Fibroblast of mammary gland (primary cell): Measurements from ENCODE around the gene TTC21B.

ENCODE experiments used
- DNase-seq: peaks from one replicate; pipeline ENCODE4 v3.0.0-alpha.2; 2010; ENCODE audit warnings: low read depth
- H3K4me3 ChIP-seq: 2 replicates; pipeline ENCODE4 v1.5.1; 2011; ENCODE audit warnings: low read depth, mild to moderate bottlenecking, low read length, moderate library complexity; ENCODE audit not compliant: control insufficient read depth
- TF ChIP-seq, protein P1 (sequence below): conservative IDR thresholded peaks from 2 replicates; pipeline ENCODE4 v1.5.1; 2011; ENCODE audit warnings: low read depth, low read length, inconsistent platforms; ENCODE audit not compliant: control insufficient read depth, insufficient read depth

TTC21B gene

DNA sequence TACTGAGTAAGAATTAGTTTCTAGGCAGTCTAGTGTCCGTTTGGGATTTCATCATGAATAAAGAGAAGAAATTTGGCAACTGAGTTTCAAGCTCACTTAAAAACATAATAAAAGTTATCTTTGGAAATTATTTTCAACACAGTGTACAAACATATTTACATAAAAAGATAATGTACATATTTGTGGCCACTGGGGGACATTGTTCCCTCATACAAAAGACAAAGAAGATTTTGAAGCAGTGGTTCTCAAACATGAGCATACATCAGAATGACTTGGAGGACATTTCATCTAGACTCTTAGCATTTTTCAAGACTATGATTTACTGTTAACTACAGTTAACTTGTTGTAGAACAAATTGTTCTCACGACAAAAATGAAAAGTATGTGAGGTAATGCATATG is 15.7 kb upstream of the TTC21B start:
- peak; percentile 24 for DNase-seq
- no peak overlapping the region for H3K4me3 ChIP-seq
- TF ChIP-seq, protein P1, sequence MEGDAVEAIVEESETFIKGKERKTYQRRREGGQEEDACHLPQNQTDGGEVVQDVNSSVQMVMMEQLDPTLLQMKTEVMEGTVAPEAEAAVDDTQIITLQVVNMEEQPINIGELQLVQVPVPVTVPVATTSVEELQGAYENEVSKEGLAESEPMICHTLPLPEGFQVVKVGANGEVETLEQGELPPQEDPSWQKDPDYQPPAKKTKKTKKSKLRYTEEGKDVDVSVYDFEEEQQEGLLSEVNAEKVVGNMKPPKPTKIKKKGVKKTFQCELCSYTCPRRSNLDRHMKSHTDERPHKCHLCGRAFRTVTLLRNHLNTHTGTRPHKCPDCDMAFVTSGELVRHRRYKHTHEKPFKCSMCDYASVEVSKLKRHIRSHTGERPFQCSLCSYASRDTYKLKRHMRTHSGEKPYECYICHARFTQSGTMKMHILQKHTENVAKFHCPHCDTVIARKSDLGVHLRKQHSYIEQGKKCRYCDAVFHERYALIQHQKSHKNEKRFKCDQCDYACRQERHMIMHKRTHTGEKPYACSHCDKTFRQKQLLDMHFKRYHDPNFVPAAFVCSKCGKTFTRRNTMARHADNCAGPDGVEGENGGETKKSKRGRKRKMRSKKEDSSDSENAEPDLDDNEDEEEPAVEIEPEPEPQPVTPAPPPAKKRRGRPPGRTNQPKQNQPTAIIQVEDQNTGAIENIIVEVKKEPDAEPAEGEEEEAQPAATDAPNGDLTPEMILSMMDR = peak; percentile 10

DNA sequence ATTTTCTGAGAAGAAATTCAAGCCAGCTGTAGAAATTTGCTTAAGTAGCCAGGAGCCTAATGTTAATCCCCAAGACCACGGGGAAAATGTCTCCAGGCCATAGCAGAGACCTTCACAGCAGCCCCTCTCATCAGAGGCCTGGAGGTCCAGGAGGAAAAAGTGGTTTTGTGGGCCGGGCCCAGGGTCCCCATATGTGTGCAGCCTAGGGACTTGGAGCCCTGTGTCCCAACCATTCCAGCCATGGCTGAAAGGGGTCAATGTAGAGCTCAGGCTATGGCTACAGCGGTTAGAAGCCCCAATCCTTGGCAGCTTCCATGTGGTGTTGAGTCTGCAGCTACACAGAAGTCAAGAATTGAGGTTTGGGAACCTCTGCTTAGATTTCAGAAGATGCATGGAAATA is 14.2 kb upstream of the TTC21B start:
- DNase-seq = no peak
- TF ChIP-seq, protein P1 = no peak
- no peak overlapping the region for H3K4me3 ChIP-seq

DNA sequence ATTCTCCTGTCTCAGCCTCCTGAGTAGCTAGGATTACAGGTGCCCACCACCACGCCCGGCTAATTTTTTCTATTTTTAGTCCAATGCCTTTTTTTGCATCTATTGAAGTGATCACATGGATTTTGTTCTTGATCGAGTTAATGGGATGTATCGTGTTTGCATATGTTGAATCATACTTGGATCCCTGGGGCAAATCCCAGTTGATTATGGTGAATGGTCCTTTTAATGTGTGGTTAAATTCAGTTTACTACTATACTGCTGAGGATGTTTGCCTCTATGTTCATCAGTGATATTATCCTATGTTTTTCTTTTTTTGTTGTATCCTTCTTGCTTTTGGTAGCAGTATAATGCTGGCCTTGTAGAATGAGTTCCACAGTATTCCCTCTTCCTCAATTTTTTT is 8.2 kb upstream of the TTC21B start:
- TF ChIP-seq, protein P1 = no peak
- H3K4me3 ChIP-seq = no peak overlapping the region
- no peak for DNase-seq

DNA sequence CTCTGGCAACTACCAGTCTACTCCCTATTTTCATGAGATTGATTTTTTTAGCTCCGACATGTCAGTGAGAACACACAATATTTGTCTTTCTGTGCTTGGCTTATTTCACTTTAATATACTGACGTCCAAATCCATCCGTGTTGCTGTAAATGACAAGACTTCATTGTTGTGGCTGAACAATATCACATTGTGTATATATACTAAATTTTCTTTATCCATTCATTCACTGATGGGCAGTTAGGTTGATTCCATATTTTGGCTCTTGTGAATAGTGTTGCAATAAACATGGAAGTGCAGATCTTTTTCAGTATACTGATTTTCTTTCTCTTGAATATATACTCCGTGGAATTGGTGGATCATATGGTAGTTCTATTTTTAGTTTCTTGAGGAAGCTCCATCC is 5.8 kb upstream of the TTC21B start:
- H3K4me3 ChIP-seq = no peak overlapping the region
- no peak for DNase-seq
- TF ChIP-seq, protein P1 = no peak

DNA sequence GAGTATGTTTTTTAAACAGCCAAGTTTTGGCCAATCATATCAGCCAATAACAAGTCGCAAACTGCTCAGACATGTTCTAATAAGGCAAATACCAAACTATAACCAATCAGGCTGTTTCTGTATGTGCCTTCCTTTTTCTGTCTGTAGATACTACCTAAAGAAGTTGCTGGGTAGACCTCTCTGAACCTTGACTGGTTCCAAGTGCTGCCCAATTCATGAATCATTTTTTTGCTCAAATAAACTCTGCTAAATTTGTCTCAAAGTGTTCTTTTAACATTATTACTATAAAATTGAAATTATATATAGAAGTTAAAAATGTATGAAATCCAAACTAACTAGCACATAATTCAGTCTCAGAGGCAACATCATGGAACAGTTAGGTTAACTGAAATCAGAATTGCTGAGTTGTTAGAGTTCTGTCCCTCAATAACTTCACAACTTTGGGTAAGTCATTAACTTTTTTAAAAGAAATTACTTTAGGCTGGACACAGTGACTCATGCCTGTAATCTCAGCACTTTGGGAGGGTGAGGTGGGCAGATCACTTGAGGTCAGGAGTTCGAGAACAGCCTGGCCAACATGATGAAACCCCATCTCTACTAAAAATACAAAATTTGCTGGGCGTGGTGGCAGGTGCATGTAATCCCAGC is 4.9 kb upstream of the TTC21B start:
- H3K4me3 ChIP-seq = no peak overlapping the region
- DNase-seq = no peak
- TF ChIP-seq, protein P1 = no peak

DNA sequence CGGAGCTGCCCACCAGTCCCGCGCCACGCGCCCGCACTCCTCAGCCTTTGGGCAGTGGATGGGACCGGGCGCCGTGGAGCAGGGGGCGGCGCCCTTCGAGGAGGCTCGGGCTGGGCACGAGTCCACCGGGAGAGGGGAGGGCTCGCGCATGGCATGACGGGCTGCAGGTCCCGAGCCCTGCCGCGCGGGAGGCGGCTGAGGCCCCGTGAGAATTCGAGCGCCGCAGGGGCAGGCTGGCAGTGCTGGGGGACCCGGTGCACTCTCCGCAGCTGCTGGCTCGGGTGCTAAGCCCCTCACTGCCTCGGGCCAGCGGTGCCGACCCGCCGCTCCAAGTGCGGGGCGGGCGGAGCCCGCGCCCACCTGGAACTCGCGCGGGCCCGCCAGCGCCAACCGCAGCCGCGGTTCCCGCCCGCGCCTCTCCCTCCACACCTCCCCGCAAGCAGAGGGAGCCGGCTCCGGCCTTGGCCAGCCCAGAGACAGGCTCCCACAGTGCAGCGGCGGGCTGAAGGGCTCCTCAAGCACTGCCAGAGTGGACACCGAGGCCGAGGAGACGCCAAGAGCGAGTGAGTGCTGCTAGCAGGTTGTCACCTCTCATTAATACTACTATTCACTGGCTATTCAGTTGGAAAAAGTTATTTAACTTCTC is 3.6 kb upstream of the TTC21B start:
- H3K4me3 ChIP-seq = no peak overlapping the region
- TF ChIP-seq, protein P1 = no peak
- no peak for DNase-seq

DNA sequence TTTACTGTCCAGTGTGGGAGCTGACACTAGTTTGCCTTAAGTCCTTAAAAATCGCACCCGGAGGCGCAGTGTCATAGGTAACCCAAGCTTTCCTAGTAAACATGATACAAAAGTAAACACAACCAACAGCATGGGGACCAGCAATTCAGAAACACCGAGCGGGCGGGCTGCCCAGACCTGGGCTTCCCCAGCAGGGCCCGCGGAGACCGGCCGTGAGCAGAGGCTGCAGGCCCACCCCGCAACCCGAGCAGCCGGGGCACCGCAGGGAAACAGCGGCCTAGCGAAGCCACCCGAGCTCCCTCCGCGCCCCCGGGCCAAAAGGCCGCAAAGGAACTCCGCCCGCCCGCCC is 296 bp downstream of the TTC21B start:
- TF ChIP-seq, protein P1 = no peak
- DNase-seq = no peak
- peak overlapping the region; percentile 77 for H3K4me3 ChIP-seq
